HG03354 (cell line): ENCODE measurements around the gene TRMT10B.
"Not testable (repeated sequence)": the region's sequence is repeated elsewhere in the genome, so short reads cannot be mapped to it uniquely, and the experiment has no call there.

Source experiments
- ATAC-seq: cut with Tn5 transposase; IDR thresholded peaks from one replicate; pipeline ENCODE4 v1.9.1; 2021; ENCODE audit warnings: mild to moderate bottlenecking; ENCODE audit not compliant: unreplicated experiment, poor library complexity, severe bottlenecking

TRMT10B gene

DNA sequence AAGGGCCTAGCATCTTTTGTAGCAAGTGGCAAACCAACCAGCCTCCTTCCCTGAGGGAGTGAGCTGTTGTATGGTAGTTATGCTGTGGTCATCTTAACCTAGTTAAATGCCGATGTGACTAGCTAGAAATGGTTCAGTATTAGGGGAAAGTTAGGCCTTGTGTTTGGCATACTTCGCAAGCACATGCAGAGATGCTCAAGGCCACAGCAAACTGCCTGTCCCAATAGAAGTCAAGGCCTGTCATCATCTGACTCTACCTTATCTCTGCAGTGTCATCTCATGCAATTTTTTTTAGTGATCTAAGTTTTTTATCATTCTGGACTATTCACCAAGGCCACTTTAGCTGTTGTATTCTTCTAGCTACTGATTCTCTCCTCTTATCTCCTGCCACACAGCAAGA is 36.5 kb downstream of the TRMT10B start:
- no peak for ATAC-seq

DNA sequence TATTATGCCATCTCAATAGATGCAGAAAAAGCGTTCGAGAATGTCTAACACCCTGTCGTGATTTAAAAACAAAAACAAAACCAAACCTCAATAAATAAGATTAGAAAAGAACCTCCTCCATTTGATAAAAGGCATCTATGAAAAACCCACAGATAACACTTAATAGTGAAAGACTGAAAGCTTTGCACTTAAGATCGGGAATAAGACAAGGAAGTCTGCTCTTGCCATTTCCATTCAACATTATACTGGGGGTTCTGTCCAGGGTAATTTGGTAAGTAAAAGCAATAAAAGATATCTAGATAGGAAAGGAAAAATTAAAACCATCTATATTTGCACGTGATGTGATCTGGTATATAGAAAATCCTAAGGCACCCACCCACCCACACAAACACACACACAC is 38.5 kb downstream of the TRMT10B start:
- no peak for ATAC-seq

DNA sequence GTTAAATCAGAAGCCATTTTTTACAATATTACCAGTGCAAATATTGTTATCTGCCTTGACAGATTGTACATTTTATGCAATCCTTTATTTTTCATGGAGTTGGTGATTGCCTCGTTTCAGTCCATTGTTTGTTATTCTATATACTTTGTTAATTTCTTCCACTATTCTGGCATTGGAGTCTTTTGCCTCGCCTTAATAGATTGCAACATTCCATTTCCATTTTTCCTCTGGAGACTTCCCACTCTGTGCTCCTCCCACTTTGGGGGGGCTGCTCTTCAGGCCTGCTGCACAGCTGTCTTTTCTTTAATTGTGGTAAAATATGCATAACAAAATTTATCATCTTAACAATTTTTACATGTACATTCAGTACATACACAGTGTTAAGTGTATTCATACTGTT is 42.6 kb downstream of the TRMT10B start:
- no peak for ATAC-seq

DNA sequence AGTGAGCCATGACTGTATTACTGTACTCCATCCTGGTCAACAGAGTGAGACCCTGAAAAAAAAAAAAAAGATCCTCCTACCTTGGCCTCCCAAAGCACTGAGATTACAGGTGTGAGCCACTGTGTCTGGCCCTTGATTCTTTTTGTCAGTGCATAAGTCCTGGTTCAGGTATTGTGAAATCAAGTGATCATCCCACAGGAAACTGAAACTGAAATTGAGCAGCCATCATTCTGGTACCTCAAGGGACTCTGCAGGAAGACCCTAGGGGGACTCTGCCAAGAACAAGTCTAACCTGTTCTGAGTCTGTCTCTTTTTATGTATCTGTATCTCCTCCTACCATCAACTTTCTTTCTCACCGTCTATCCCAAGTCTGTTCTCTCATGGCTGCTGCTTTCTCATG is 45.1 kb downstream of the TRMT10B start:
- no peak for ATAC-seq

DNA sequence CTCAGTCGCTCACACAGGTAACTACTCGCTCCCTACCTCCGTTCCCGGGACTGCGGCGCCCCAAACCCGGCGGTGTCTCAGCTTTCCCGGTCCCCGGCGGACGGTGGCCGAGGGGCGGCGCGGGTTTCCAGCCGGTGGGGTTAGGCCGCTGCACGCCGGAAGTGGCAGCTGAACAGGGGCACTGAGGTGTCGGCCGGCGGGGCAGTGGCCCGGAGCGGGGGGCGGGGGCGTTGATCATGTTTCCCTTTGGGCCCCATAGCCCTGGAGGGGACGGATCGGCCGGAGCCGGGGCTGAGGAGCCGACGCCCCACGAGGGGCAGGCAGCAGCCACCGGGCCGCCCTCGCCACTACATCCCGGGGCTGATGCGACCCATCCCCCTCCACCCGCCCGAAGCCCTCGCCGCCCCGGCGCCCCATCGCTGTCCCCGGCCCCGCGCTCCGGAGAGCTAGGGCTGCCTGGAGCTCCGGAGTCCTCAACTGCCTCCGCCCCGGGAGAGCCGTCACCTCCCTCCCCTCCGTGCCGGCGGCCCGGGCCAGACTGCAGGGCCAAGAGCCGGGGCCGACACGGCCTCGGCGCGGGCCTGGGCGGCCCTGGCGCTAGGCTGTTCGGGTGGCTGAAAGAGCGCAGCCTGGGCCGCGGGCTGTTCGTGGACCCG is 47.2 kb downstream of the TRMT10B start, which contains the start of gene DCAF10:
DCAF10 (plus strand) TSS at position 167 of the 656 bp plus-strand sequence; CDS start at position 237, 70 bp downstream.
- peak; percentile 80 for ATAC-seq

DNA sequence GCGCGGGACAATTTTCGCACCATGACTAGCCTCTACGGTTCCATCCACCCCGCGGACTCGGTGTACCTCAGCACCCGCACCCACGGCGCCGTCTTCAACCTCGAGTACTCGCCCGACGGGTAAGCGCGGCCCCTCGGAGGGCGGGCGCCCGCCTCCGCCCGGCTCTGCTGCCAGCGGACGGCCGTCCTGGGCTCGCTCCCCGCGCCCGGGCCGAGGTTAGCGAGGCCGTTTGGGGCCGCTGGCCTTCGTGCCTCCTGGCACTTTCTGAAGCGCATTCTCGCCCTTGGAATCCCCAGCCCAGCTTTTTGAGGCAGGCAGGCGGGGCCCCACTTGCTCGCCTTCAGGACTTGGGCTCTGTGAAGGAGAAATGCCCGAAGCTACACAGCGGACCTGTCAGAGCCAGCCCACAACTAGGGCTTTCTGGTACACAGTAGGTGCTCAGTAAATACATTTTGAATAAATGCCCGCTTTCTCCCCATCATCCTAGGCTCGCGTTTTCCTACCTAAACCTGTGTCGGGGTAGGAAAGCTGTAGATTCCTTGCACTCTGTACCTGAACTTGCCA is 47.8 kb downstream of the TRMT10B start:
- peak; percentile 40 for ATAC-seq

DNA sequence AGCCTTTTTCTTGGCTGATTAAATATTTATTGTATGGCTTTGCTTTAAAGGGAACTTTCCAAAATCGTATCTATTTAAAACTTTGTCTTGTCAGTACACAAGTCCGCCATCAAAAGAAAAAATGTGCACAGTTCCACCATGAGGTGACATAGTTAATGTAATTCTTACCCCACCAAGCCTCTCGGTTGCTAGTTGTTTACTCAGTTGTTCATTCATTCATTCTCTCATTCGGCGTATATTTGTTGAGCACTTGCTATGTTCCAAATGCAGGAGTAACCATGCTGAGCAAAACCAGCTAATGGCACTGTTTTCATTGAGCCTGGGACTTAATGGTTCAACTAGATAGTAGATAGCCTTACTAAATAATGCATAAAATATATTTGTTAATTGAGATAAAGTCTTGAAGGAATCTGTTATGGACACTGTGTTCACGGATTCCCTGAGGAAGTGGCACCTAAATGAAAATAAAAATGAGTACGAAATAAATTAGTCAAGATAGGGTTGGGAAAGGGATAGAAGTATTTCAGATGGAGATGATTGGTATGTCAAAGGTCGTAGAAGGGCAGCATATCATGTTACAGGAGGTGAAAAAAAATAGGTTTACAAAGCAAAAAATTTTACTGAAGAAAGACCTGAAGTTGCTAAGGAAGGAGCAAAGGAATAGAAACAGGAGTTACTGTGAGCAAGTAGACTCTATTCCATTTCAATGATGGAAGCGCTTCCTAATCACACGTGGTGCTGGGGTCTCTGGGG is 48.5 kb downstream of the TRMT10B start:
- no peak for ATAC-seq

DNA sequence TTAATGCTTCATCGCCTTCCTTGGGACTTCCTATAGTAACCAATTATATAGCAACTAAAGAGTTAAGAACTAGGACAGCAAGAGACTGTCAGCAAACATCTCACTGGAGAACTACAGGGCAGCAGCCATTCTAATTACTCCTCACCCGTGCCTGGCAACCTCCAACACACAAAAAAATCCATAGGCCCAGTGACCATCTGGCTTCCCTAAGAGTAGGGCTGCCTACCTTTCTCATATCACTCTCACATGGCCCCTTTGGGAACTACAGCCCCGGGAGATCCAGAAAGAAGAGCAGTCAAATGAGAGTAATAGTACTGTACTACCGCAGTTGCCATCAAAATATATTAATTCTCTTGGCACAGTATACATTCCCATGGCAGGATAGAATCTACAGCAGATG is 52.7 kb downstream of the TRMT10B start:
- ATAC-seq = no peak

DNA sequence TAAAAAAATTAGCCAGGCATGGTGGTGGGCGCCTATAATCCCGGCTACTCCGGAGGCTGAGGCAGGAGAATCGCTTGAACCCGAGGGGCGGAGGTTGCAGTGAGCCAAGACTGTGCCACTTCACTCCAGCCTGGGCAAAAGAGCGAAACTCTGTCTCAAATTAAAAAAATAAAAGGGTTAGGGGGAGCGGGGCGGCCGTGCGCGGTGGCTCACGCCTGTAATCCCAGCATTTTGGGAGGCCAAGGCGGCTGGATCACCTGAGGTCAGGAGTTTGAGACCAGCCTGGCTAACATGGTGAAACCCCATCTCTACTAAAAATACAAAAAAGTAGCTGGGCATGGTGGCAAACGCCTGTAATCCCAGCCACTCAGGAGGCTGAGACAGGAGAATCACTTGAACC is 56.1 kb downstream of the TRMT10B start:
- ATAC-seq = not testable (repeated sequence)

DNA sequence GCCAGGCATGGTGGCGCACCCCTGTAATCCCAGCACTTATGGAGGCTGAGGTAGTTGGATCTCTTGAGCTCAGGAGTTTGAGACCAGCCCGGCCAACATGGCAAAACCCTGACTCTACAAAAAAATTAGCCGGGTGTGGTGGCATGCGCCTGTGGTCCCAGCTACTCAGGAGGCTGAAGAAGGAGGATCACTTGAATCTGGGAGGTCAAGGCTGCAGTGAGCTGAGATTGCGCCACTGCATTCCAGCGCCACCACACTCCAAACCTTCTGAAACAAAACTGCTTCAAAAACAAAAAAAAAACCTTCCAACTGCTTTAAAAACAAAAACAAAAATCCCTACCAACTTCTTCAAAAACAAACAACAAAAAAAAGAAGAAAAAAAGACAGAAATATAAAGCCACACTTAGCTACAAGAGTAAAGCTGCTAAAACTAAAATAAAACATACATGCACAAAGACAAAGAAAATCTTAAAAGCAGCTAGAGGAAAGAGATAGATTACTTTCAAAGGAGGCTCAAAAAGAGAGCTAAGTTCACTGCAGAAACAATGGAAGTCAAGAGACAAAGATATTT is 58.4 kb downstream of the TRMT10B start:
- no peak for ATAC-seq

DNA sequence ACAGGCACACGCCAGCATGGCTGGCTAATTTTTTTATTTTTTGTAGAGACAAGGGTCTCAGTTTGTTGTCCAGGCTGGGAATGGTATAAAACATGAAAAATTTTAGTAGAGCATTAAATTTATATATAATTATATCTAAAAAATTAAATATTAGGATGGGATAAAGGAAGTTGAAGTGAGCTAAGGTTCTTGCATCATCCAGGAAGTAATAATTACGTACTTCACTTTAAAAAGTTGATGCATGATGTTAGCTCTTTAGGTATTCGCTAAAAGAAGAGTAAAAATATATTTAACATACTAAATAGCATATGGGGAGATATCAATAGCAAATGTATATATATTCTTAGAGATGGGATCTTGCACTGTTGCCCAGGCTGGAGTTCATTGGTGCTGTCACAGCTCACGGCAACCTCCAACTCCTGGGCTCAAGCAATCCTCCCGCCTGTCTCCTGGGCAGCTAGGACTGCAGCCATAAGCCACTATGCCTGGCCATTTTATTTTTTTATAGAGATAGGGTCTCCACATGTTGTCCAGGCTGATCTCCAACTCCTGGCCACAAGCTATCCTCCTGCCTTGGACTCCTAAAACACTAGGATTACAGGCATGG is 59.3 kb downstream of the TRMT10B start:
- ATAC-seq = no peak

DNA sequence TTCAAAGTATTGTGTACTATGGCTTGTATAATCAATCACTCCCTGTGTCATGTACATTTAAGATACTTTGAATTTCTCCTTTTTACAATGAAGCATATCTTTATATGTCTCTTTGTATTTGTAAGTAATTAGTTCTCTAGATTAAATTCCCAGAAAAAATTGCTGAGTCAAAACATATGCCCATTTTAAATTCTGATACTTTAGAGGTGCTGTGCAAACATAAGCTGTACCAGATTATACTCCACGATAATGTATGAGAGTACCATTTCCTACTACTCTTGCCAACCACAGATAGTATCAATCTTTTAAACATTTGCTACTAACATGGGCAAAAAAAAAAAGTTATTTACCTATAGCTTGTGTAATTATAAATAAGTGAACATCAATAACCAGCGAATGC is 65.2 kb downstream of the TRMT10B start:
- no peak for ATAC-seq

DNA sequence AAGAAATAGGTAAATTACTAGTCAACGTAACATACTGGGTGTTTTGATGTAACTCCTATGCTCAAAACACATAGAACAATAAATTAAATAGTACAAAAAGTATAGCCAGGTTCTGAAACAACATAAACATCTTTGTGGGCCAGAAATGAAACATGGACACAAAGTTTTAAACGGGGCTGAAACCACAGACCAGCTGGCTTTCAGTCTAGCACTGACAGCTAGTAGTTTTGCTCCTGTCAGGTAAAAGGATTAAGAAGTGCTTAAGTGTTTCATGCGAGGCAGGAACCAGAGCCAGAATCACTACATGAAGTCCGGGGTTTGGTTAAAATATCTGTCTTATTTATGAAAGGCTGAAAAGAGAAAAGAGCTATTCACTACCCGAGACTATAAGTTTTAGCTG is 66.5 kb downstream of the TRMT10B start:
- no peak for ATAC-seq

DNA sequence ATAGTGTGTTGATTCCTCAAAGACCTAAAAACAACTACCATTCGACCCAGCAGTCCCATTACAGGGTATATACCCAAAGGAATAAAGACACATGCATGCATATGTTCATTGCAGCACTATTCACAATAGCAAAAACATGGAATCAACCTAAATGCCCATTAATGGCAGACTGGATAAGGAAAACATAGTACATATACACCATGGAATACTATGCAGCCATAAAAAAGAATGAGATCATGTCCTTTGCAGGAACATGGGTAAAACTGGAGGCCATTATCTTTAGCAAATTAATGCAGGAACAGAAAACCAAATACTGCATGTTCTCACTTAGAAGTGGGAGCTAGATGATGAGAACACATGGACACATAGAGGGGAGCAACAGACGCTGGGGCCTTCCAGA is 71.6 kb downstream of the TRMT10B start:
- not testable (repeated sequence) for ATAC-seq

DNA sequence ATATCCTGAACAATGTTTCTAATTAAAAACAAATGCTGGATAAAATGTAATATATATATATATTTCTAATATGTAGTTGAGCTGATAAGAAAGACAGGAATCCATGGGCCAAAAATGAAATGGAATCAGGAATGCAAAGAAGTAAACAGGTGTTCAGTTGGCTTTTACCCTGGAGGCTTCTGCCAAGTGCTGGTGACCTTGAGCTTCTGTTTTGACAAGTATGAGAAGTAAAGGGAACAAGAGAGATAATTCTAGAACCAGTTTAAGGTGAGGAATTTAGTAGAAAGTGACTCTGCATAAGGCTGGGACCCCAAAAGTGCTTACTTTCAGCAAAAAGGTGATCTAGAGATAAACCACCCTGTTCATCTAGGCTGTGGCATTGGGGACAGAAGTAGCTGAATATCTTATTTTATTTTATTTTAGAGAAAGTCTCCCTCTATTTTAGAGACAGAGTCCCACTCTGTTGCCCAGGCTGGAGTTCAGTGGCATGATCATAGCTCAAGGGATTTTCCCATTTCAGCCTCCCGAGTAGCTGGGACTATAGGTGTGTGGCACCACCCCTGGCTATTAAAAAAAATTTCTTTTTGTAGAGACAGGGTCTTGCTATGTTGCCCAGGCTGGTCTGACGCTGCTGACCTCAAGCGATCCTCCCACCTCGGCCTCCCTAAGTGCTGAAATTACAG is 74.0 kb downstream of the TRMT10B start:
- no peak for ATAC-seq
